Embryonic facial prominence (tissue), 1 donor: ENCODE results near the gene PAFAH1B1.

ENCODE experiments used
- DNase-seq: peaks from one replicate; pipeline ENCODE4 v3.0.0-alpha.2; 2016; ENCODE audit errors: extremely low spot score

Gene PAFAH1B1

DNA sequence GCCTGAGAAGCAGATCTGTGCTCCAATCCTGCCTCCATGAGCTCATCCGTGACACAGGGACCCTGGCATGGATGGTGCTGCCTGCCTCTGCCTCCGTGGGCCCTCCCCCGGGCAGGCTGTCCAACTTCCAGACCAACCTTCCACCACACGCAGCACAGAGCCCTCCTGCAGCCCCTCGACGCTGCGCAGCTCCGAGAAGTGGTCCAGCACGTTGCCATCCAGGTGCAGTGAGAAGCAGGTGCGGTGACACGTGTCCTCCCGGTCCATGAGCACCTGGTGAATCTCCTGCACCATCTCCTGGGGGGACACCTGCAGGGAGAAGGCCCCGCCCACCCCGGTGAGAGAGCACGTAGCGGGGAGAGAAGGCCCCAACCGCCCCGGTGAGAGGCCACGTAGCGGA, 109.7 kb downstream of the PAFAH1B1 start:
- no peak for DNase-seq

DNA sequence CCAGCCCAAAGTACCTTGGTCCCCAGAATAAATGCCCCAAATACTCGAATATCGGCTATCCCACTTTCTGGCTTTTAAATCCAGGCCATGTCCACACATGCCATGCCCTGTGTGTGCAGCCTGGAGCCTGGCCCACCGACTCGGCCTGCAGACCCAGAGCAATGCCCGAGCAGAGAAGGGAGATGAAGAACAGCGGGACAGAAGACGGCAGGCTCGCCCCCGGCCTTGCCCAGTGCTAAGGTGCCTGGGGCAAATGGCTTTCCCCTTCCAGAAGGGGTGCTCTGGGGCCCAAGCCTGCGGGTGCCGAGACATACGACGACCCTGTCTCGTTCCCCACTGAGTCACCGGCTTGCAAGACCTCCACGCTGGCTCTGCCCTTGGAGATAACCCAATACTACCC, 110.2 kb downstream of the PAFAH1B1 start:
- DNase-seq: no peak

DNA sequence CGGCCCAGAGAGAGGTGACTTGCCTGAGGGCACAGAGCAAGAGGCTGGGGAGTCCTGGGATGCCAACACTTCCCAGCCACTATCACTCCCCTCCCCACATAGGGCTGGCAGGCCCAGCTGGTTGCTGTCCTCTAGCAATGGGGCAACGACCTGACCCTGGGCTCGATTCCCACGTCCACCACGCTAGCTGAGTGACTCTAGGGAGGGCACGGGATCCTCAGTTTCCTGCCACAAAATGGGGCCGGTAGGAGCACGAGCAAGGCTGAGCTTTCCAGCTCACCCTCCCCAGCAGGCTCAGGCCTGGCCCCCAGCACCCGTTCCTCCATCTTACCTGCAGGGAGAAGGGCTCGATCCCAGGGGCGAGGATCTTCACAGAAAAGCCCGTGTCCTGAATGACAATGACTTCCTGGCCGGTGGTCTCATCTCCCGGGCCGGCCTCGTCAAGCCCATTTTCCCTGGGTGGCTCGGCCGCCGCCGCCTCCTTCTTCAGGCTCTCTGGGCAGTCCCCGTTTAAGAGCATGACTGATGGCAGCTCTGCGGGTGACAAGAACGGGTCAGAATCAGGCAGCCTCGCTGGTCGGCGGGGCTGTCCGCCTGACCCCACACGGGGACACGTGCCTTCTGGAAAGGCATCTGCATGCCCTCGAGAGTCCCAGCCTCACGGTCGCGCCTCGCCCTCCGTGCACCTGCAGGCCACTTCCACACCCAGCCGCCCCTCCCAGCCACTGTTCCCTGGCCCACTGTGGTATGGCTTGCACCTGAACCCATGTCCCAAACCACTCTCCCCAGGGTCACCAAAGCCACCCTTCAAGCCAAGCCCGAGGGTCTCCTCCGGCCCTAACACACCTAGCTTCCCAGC, 110.8 kb downstream of the PAFAH1B1 start:
- DNase-seq: no peak

DNA sequence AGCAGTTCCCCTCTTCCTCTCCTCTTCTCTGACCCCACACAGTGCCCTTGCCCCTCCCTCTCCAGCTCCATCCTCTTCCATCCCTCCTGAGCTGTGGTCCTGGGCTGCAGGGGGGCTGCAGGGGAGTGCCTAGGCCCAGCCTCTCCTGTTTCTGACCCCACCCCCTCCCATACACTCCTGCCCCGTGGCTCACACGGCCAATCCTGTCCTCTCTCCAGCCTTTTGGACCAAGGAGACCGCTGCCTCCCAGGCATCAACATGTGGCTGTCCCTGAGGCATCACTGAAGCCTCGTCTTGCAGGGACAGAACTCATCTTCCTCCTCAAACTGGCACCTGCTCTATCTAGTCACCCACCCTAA, 111.4 kb downstream of the PAFAH1B1 start:
- DNase-seq: no peak

DNA sequence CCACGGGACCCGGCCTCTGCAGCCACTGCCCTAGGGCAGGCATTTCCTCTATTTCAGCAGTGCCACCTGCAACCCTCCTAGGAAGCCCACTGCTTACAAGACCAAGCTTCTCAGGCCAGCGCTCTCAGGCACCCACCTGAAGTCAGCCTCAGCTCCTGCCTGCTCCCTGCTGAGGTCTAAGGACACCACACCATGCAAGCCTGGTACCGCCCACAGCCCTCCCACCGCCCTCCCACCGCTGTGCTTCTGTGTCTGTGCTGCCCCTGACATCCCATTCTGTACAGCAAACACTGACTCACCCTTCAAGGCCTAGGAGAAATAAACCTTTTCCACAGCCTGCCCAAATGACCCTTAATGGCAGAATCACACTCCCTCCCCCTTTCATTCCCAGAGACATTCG, 111.8 kb downstream of the PAFAH1B1 start:
- DNase-seq: no peak

DNA sequence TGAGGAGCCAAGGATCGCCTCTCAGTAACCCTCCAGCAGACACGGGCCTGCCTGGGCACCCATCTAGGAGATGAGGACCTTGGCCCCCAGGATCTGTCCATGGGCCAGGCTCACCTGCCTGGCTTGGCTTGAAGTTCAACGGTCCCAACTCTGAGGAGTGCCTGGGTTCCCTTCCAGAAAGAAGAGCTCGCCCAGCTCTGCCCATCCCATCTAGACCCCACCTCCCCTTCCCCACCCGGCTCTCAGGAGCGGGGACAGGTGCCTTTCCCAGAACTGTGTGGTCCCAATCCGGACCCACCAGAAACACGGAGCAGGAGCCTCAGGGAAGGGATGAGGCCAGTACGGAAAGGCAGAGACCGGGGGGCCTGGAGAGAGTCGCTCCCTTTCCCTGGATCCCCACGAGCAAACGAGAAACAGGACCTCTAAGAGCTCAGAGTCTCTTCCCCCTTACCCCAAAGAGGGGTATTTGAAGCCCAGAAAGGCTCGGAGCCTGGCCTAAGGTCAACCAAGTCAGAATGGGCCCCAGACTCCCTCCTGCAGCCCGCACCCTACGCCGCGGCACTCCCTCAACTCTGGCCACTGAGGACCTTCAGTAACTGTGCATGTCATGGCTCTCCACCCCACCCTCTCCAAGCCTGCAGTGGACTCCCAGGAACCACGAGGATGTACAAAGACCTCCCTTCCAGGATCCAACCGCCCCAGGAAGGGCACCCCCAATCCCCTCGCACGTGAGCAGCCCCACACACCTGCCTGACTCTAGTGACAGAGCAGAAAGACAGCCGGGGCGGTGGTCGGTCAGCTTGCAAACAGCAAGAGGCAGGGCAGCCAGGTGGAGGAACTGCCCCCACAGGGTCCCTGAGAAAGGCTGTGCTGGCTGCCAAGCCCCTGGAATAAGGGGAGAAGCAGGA, 112.7 kb downstream of the PAFAH1B1 start:
- no peak for DNase-seq

DNA sequence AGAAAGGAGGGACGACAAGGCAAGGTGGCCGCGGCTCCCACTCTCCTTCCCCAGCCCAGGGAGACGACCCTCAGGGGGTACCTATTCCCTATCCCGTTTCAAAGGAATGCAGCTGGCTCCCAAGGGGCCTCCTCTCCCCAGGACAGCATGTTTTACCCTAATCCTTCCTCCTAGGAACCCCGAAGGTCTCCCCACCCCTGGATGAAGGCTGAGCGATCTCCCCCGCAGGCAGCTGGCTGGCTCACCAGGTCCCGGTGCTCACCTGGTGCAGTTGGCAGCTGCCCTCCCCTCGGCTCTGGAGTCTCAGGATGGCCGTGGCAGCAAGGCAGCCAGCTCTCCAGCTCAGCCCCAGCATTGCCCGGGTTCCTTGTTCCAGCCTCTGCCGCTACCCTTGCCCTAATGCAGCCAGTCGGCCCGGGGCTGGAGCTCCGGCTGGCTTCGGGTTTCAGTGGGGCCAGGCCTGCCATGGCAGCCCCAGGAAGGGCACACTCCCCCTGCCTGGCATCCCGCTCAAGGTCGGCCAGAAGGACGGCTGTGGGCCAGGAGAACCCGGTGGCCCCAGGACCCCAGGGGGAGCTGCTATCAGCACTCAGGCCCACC, 113.6 kb downstream of the PAFAH1B1 start:
- no peak for DNase-seq

DNA sequence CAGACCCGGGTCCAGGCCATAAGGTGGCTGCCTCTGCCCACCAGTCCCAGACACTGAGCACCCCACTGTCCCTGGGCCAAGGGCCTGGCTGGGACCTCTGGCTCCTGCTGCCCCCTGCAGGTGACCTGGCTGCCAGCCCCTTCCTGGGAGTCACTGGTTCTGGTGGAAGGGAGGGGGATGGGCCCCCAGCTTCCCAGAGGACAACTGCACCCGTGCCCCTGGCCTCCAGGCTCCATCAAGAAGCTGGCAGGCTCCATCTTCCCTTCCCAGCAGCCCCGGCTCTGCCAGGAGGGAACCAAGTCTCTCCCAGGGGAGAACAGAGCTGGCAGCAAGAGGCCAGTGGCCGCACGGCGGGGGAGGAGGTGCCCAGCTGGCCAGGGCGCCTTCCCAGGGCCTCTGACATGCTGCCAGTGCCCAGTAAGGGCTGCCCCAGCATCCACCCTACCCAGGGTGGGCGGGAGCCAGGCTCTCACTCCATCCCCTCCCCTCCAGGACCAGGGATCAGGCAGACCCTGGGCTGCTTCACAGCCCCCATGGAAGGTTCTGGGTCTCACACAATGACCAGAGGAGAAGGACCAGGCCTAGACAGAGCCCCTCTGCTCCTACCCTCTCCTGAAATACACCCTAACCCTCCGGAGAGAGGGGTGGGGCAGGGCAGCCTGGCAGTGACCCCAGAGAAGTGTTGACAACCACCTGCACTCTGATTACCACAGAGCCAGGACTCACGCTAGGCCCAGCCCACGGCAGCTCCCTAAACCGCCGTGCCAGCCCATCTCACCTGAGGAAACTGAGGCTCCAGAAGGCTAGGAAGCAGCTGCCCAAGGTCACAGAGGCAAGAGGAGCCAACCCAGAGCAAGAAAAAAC, 114.5 kb downstream of the PAFAH1B1 start:
- no peak for DNase-seq

DNA sequence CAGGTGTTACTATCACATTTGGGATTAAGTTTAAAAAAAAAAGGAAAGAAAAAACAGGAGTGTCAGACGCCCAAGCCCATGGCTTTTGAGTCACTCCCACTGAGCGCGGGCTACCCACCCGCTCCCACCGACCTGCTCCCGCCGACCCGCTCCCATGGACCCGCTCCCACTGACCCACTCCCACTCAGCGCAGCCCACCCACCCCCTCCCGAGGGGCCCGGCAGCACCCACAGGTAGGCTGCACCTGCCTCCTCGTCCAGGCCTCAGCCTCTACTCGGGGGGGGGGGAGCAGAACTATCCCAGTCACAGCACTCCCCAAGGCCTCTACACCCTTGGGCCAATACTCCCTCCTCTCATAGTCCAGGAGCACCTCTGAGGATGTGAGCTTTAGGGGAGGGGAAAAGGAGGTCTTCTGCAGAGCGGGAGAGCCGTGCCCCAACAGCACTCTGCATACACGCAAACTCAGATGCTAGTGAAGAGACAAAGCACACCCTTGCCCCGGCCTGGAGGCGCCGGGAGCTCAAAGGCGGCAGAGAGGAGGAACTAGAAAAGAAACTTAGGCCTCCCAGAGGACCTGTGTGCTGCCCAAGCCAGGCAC, 115.2 kb downstream of the PAFAH1B1 start:
- no peak for DNase-seq

DNA sequence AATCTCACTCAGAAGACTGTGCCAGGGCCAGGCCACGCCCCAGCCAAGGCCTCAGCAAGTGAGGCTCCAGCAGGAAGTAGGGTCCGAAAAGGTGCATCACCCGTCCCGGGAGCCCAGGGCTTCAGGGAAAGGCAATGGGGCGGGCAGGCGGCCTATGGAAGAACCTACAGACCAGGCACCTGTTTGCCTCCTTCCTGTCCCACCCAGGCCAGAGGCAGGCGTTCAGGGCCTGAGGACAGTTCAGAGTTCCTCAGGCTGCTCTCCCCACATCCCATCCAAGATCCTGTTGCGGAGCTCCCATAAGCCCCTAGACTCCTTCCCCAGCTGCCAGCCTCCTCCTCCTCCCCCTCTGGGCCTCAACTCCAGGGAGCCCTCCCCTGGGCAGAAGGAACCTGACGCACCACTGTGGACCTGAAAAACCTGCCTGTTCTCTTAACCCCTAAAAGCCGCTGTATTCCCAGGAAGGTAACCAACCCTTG, 115.8 kb downstream of the PAFAH1B1 start:
- no peak for DNase-seq

DNA sequence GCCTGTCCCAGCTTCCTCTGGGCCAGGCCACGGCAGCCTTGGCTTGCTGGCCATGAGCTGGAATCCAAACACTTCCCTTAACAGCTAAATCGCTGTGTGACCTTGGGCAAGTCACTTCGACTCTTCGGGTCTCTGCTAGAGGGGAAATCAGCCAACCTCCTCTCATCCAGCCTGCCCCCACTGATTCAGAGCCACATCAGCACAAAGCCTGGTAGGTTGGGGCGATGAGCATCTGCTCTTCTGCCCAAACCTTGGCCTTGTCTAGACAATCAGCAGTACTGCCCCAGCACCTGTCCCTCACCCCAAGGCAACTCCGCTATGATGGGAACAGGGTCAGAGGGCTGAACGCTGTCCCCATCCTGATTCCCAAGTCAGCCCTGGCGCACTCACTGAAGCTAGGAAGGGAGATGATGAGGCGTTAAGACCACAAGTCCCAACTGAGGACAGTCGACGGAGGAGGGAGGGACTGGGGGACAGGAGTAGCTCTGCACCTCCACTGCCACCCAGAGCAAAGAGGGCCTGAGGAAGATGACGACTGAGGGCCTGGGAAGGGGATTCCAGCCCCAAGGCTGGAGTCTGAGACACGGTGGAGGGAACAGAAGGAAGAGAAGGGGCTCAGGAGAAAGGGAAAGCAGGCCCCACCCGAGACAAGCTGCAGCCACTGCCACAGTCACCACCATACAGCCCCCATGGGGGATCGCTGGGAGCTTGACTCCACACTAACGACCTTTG, 116.8 kb downstream of the PAFAH1B1 start:
- no peak for DNase-seq

DNA sequence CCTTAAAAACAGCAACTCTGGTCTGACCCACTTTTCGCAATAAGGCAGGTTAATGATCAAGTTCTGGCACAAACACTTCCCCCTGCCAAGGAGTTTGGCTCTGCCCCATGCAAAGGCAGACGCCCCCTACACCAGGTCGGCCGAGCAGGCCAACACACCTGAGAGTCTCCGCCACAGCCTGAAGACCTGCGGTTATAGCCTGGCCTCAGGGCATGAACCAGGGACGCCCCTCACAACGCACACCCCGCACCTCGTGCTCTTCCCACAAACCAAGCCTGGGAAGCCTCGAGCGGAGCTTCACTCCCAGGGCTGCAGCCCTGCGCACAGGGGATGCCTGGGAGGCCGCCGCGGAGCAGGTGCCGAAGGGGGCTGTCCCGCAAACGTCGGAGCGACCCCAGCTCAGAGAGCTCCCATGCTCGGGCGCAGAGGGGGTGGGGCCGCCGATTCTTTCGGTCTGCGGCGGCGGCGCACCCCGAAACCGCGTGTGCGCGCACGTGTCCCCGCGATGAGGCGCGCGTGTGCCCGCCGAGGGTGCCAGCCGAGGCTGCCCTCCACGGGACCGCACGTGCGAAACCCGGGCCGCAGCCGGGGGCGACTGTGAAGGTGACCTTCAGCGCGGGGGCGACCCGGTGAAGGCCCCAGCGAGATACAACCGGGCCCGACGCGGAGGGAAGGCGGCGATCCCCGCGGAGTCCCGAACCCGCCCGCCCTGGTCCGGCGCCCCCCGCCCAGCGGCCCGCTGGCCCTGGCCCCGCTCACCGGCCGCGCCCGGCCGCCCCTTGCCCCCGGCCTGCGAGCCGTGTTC, 117.6 kb downstream of the PAFAH1B1 start:
- DNase-seq: no peak

DNA sequence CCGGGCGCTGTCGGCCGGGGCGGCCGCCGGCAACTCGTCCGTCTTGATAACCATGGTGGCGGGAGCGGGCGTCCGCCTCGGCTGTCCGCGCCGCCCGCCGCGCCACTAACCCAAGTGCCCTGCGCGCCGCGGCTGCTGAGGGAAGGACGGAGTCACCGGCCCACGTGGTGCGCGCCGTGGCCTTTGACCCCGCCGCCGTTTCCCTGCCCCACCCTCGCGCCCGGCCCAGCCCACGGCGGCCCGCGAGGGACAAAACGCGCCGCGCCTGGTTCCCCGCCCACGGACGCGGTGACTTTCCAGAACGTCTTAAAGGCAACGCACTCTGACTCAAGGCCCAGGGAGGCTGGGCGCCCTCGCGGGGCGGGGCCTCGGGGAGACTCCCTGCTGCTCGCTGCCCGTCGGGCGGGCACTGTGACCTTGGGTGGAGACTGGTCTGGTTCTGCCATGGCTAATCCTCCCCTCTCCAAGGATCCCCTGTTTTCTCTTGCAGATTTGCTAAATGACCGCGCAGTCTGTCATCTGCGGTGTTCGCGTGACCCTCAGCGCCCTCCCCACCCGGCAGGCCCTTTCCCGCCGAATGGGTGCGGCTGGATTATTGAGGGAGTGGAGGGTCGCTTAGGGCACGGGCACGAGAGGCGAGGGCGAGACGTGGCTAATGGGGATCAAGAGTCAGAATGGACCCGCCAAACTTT, 118.3 kb downstream of the PAFAH1B1 start, which contains the start of gene CLUH:
TSS of gene CLUH (minus strand) at position 157 of the 692 bp plus-strand sequence. CDS start at position 54, 103 bp downstream.
- DNase-seq: peak; percentile 72

DNA sequence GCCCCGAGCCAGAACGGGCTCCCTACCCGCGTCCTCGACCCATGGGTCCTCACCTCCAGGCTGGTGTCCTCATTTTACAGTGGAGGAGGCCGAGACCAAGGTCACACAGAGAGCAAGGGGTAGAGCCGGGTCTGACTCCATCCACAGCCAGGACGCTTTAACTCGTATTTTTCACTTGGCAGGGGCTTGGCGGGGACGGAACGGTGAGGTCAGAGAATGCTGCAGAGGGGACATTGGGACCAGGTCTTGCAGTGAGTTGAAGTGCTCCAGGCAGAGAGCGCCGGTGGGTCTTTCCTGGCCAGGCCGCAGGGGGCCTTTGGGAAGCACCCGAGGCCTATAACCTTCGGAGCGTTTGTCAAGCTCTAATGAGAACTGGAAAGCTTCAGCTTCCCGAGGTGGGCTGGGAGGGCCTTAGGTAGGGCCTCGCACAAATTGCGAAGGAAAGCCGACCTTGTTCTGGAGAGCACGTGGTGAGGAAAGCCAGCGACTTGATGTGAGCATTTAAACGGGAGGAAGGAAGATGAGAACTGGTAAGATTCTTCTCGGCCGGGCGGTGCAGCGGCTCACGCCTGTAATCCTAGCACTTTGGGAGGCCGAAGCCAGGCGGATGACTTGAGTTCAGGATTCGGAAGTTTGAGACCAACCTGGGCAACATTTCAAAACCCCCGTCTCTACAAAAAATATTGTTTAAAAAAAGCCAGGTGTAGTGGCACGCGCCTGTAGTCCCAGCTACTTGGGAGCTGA, 119.0 kb downstream of the PAFAH1B1 start:
- DNase-seq: no peak

DNA sequence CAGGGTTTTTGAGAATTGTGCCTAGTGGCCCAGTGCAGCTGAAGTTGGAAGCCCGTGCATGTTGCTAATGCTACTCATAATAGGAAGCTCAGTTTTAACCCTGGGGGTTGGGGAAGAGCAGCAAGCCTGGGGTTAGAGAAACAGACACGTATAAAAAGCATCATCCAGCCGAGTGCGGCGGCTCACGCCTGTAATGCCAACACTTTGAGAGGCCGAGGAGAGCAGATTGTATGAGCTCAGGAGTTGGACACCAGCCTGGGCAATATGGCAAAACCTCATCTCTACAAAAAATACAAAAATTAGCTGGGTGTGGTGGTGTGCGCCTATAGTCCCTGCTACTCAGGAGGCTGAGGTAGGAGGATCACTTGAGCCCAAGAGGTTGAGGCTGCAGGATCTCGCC, 120.4 kb downstream of the PAFAH1B1 start:
- no peak for DNase-seq

DNA sequence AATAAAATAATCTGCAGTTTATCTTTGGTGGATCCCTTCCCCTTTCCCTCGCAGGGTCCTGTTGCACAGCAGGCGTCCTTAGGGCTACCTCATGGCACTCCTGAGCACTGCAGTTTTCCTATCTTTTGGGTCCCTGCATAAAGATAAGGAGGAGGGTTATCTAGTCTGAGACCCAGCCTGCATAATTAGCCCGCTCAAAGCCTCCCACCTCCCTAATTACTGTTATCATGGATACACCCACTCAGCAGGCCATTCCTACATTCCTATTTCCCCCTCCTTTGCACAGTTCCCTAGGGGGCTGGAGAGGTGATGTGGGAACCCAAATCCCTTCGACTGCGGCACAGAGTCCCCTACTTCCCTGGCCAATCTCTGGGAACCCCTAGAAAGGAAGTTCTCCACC, 123.2 kb downstream of the PAFAH1B1 start:
- no peak for DNase-seq

DNA sequence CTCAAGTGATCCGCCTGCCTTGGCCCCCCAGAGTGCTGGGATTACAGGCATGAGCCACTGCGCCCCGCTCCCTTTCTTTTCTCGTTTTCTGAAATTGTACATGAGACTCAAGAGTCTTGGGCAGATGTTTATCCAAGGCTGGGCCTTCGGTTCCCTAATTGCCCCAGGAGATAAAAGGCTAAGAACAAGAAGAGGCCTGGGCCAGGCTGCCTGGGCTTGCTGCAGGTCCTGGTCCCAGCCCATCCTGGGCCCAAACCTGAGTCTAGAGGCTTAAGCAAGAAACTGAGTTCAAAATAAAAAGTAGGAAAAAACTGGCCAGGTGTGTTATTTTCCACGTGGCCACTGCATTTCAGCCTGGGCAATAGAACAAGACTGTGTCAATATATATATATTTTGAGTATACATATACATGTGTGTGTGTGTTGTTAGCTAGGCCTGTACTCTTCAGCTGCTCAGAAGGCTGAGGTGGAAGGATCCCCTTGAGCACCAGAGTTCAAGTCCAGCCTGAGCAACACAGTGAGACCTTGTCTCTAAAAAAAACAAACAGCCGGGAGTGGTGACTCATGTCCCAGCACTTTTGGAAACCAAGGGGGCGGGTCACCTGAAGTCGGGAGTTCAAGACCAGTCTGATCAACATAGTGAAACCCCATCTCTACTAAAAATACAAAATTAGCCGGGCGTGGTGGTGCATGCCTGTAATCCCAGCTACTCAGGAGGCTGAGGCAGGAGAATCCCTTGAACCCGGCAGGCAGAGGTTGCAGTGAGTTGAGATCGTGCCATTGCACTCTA, 124.9 kb downstream of the PAFAH1B1 start:
- no peak for DNase-seq
